NOMO-1 treated with DMSO at 0.1 percent for 48 hours (cell line): Measurements from ENCODE around the gene STAC.

ENCODE experiments used
- DNase-seq: peaks from one replicate; lab custom pipeline; 2025; ENCODE audit not compliant: unreplicated experiment; lab: John Stamatoyannopoulos, UW

Gene STAC

GRCh38 chr3:36380221-36381031 is at the start of gene STAC:
TSS of gene STAC (plus strand) at chr3:36380504. CDS start at chr3:36380644, 140 bp downstream.
- peak; percentile 76 for DNase-seq

GRCh38 chr3:36332139-36332538 is 48.2 kb upstream of the STAC start:
- no peak for DNase-seq

GRCh38 chr3:36362216-36362615 is 18.1 kb upstream of the STAC start:
- DNase-seq, result no peak

- DNase-seq, result no peak
Measured at GRCh38 chr3:36362973-36363372, 17.3 kb upstream of the STAC start.

GRCh38 chr3:36364260-36364659 is 16.0 kb upstream of the STAC start:
- DNase-seq, result no peak

GRCh38 chr3:36365829-36366228 is 14.5 kb upstream of the STAC start:
- DNase-seq, result no peak

GRCh38 chr3:36366308-36366707 is 14.0 kb upstream of the STAC start:
- no peak for DNase-seq

GRCh38 chr3:36367912-36368573 is 12.3 kb upstream of the STAC start:
- DNase-seq, result no peak

- no peak for DNase-seq
Measured at GRCh38 chr3:36372534-36372935, 7.8 kb upstream of the STAC start.

- DNase-seq, result no peak
Measured at GRCh38 chr3:36373084-36373483, 7.2 kb upstream of the STAC start.

- DNase-seq, result no peak
Measured at GRCh38 chr3:36373666-36374065, 6.6 kb upstream of the STAC start.

- DNase-seq, result no peak
Measured at GRCh38 chr3:36379872-36380220, 458 bp upstream of the STAC start.

- DNase-seq, result no peak
Measured at GRCh38 chr3:36381311-36381956, 1.1 kb downstream of the STAC start.

- peak; percentile 80 for DNase-seq
Measured at GRCh38 chr3:36393563-36393962, 13.3 kb downstream of the STAC start.

- no peak for DNase-seq
Measured at GRCh38 chr3:36394176-36394575, 13.9 kb downstream of the STAC start.

GRCh38 chr3:36397841-36398240 is 17.5 kb downstream of the STAC start:
- DNase-seq, result no peak

- no peak for DNase-seq
Measured at GRCh38 chr3:36399933-36400332, 19.6 kb downstream of the STAC start.

GRCh38 chr3:36401056-36401455 is 20.8 kb downstream of the STAC start:
- no peak for DNase-seq

- DNase-seq, result no peak
Measured at GRCh38 chr3:36403661-36404060, 23.4 kb downstream of the STAC start.

- DNase-seq, result no peak
Measured at GRCh38 chr3:36405190-36405589, 24.9 kb downstream of the STAC start.

GRCh38 chr3:36408146-36408545 is 27.8 kb downstream of the STAC start:
- DNase-seq, result no peak

- DNase-seq, result no peak
Measured at GRCh38 chr3:36409862-36410261, 29.6 kb downstream of the STAC start.
